Loucy (cell line): ENCODE data around the gene S100A8.

Experiments used
- H2AFZ ChIP-seq: fragments of 200-600 bp; sonication (generic); 2 replicates; pipeline ENCODE4 v1.6.0; 2016; ENCODE audit warnings: antibody characterized with exemption, mild to moderate bottlenecking, low read length, moderate library complexity
- H3F3A ChIP-seq: fragments of 200-600 bp; 2 replicates; pipeline ENCODE4 v1.6.0; 2016; ENCODE audit warnings: antibody characterized with exemption, low read depth, mild to moderate bottlenecking
- H3K27me3 ChIP-seq: fragments of 200-600 bp; sonication (generic); 2 replicates; pipeline ENCODE4 v1.6.1; 2014; ENCODE audit warnings: low read length, mild to moderate bottlenecking; ENCODE audit not compliant: insufficient read depth, poor library complexity, severe bottlenecking
- H3K36me3 ChIP-seq: fragments of 200-600 bp; sonication (generic); 2 replicates; pipeline ENCODE4 v1.6.1; 2016; ENCODE audit warnings: low read length; ENCODE audit not compliant: insufficient read depth
- H3K4me1 ChIP-seq: fragments of 200-600 bp; sonication (generic); 2 replicates; pipeline ENCODE4 v1.5.1; 2014; ENCODE audit warnings: low read length, mild to moderate bottlenecking; ENCODE audit not compliant: insufficient read depth, poor library complexity, severe bottlenecking
- H3K4me2 ChIP-seq: fragments of 200-600 bp; sonication (generic); 2 replicates; pipeline ENCODE4 v1.6.0; 2014; ENCODE audit warnings: antibody characterized with exemption, low read length, low read depth, mild to moderate bottlenecking; ENCODE audit not compliant: poor library complexity, severe bottlenecking
- H3K4me3 ChIP-seq: fragments of 200-600 bp; sonication (generic); 2 replicates; pipeline ENCODE4 v1.5.1; 2014; ENCODE audit warnings: low read length, mild to moderate bottlenecking, mixed read lengths; ENCODE audit not compliant: poor library complexity, severe bottlenecking
- H3K79me2 ChIP-seq: fragments of 200-600 bp; sonication (generic); 2 replicates; pipeline ENCODE4 v1.6.1; 2014; ENCODE audit warnings: low read length; ENCODE audit not compliant: insufficient read depth
- H3K9ac ChIP-seq: fragments of 200-600 bp; sonication (generic); 2 replicates; pipeline ENCODE4 v1.6.0; 2014; ENCODE audit warnings: mild to moderate bottlenecking, low read depth, low read length, moderate library complexity; ENCODE audit not compliant: poor library complexity, severe bottlenecking
- H3K9me2 ChIP-seq: fragments of 200-600 bp; sonication (generic); replicated peaks from 2 replicates; pipeline ENCODE4 v1.6.1; 2016; ENCODE audit warnings: low read depth, low read length, mixed read lengths
- H3K9me3 ChIP-seq: fragments of 200-600 bp; sonication (generic); 2 replicates; pipeline ENCODE4 v1.6.1; 2014; ENCODE audit warnings: mild to moderate bottlenecking, antibody characterized with exemption, low read length, low read depth; ENCODE audit not compliant: insufficient read depth
- H4K20me1 ChIP-seq: fragments of 200-600 bp; sonication (generic); 2 replicates; pipeline ENCODE4 v1.6.0; 2014; ENCODE audit warnings: antibody characterized with exemption, low read length, mild to moderate bottlenecking; ENCODE audit not compliant: insufficient read depth, poor library complexity, severe bottlenecking
- EZH2phosphoT487 ChIP-seq: fragments of 200-600 bp; IDR thresholded peaks from 2 replicates; pipeline ENCODE4 v1.6.1; 2018; ENCODE audit warnings: antibody characterized with exemption, mild to moderate bottlenecking, moderate library complexity, borderline replicate concordance
- TF ChIP-seq, protein P1 (sequence below): fragments of 200-600 bp; sonication (generic); conservative IDR thresholded peaks from 2 replicates; pipeline ENCODE4 v1.5.1; 2014; ENCODE audit warnings: mild to moderate bottlenecking, antibody characterized with exemption, low read length

Gene S100A8

DNA sequence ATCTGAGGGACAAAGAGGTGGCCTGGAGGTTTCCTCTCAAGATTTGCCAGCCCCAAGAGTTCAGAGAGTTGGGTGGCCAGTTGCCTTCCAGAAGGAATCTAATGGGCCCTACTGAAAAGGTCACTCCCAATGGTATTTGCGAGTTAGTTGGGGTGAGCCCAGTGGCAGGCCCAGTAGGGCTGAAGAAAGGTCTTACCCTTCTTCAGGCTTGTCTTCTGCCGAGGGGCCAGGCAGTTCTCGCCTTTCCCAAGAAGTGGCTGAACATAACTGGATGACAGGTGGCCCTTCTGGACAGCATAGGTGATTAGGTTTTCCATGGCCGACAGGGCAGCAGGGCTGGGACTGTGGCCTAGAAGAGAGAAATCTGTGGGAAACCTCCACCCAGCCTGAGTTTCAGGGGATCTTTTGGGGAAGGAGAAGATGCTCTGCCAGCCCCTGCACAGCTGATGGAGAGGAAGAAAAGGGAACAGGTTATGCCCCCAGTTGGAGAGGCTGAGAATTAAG, 49.4 kb downstream of the S100A8 start:
- H3F3A ChIP-seq, result no peaks in the 10 kb centered on the region
- no peaks in the 10 kb centered on the region for H3K36me3 ChIP-seq
- no peaks in the 10 kb centered on the region for H4K20me1 ChIP-seq
- no peaks in the 10 kb centered on the region for H3K9me2 ChIP-seq
- H3K4me1 ChIP-seq, result peaks cover 70% of the 10 kb centered on the region
- H3K27me3 ChIP-seq, result no peaks in the 10 kb centered on the region
- no peak overlapping the region for H3K4me3 ChIP-seq
- no peaks in the 10 kb centered on the region for H3K9me3 ChIP-seq
- H3K79me2 ChIP-seq, result no peaks in the 10 kb centered on the region
- TF ChIP-seq, protein P1, sequence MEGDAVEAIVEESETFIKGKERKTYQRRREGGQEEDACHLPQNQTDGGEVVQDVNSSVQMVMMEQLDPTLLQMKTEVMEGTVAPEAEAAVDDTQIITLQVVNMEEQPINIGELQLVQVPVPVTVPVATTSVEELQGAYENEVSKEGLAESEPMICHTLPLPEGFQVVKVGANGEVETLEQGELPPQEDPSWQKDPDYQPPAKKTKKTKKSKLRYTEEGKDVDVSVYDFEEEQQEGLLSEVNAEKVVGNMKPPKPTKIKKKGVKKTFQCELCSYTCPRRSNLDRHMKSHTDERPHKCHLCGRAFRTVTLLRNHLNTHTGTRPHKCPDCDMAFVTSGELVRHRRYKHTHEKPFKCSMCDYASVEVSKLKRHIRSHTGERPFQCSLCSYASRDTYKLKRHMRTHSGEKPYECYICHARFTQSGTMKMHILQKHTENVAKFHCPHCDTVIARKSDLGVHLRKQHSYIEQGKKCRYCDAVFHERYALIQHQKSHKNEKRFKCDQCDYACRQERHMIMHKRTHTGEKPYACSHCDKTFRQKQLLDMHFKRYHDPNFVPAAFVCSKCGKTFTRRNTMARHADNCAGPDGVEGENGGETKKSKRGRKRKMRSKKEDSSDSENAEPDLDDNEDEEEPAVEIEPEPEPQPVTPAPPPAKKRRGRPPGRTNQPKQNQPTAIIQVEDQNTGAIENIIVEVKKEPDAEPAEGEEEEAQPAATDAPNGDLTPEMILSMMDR, result no peak
- no peak for TF ChIP-seq EZH2phosphoT487
- no peak overlapping the region for H2AFZ ChIP-seq
- H3K4me2 ChIP-seq, result no peak overlapping the region
- no peak overlapping the region for H3K9ac ChIP-seq

DNA sequence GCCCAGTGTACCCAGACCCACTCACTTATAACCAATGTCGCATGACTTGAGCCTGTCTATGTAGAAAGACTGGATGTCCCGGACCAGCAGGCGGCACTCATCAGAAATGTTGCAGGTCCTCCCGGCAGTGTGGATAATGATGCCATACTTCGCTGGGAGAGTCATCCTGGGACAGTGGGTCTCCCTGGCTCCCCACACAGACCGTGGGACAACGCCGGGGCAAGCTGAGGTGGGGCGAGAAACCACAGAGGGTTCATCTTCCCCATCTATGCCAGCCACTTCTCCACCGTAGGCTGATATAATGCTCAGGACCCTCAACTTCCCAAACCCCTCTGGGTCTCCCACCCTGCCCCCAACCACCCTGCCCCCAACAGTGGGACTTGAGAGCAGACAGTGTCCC, 50.5 kb downstream of the S100A8 start:
- TF ChIP-seq EZH2phosphoT487, result no peak
- TF ChIP-seq, protein P1, result no peak
- no peaks in the 10 kb centered on the region for H3K36me3 ChIP-seq
- peak overlapping the region; percentile 47 for H3K4me2 ChIP-seq
- H3K9me3 ChIP-seq, result no peaks in the 10 kb centered on the region
- peaks cover 59% of the 10 kb centered on the region for H3K4me1 ChIP-seq
- H3K9me2 ChIP-seq, result no peaks in the 10 kb centered on the region
- H3K27me3 ChIP-seq, result no peaks in the 10 kb centered on the region
- H4K20me1 ChIP-seq, result no peaks in the 10 kb centered on the region
- no peak overlapping the region for H3K4me3 ChIP-seq
- H3K79me2 ChIP-seq, result no peaks in the 10 kb centered on the region
- H3F3A ChIP-seq, result no peaks in the 10 kb centered on the region
- H3K9ac ChIP-seq, result no peak overlapping the region
- no peak overlapping the region for H2AFZ ChIP-seq
